Activated CD4-positive, alpha-beta memory T cell treated with anti-CD3 and anti-CD28 coated beads, Interleukin-2, amount 10 ng/mL, durations not matched to agents 7 days and 5 days (primary cell): ENCODE measurements around the gene TRERF1. TPM values are rescaled to one million over a fixed set of nuclear protein-coding genes. Genes with fewer than 3 reads are reported as not detected.

Experiments
- CTCF ChIA-PET: fragments of 350-600 bp; sonication (Branson Sonifier 250); formaldehyde crosslinking; loops from one replicate; lab custom pipeline; 2021; ENCODE audit warnings: antibody characterized with exemption, inconsistent platforms; lab: Charles Lee
- POLR2A ChIA-PET: fragments of 350-600 bp; sonication (Branson Sonifier 250); formaldehyde crosslinking; loops from one replicate; lab custom pipeline; 2021; ENCODE audit warnings: antibody characterized with exemption; lab: Charles Lee
- DNase-seq: peaks from one replicate; pipeline ENCODE4 v3.0.0-alpha.2; 2020
- H3K27ac Mint-ChIP-seq: one replicate; pipeline ENCODE4 v1.8.0; 2021; ENCODE audit warnings: mild to moderate bottlenecking, mixed read lengths
- H3K27me3 Mint-ChIP-seq: one replicate; pipeline ENCODE4 v1.8.0; 2021; ENCODE audit warnings: mixed read lengths
- H3K36me3 Mint-ChIP-seq: one replicate; pipeline ENCODE4 v1.8.0; 2021; ENCODE audit warnings: low read depth, mixed read lengths
- H3K4me1 Mint-ChIP-seq: one replicate; pipeline ENCODE4 v1.8.0; 2021; ENCODE audit warnings: mixed read lengths
- H3K4me3 Mint-ChIP-seq: one replicate; pipeline ENCODE4 v1.8.0; 2021; ENCODE audit warnings: mild to moderate bottlenecking, mixed read lengths
- H3K9me3 Mint-ChIP-seq: one replicate; pipeline ENCODE4 v1.8.0; 2021; ENCODE audit warnings: mixed read lengths
- total RNA-seq, 2 experiments: library from RNA; stranded (reverse); gene quantifications; one replicate each; pipeline ENCODE4 v1.2.3, GENCODE V29; 2021

TRERF1 gene
- total RNA-seq, 2 experiments from 2014 or later: 17.4 to 18.2 TPM

DNA sequence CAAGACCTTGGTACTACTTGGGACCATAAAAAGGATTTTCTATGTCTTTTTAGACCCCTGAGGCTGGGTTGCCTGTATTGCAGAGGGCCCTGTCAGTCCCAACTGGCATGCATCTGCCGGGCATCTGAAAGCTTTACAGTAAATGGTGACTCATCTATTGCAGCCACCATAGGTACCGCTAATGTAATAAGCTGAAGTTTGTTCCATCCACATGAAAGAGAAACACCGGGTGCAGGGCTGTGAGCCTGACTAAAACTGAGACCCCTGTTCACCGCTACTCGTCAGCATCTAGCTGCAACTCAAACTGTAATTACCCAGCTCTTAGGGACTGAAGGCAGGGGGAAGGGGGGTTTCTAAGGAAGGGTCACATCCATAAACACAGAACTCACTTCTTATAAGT lies 49.5 kb downstream of the TRERF1 start:
- Mint-ChIP-seq H3K27ac (peak overlapping the region; percentile 58), H3K4me1 (peaks cover 63% of the 10 kb centered on the region)
- POLR2A ChIA-PET: interaction anchor here (0.8 to 7.9 kb wide), 12 partner anchors 9 to 62 kb away, joined by 3 to 107 read pairs (median 4); no protein-coding TSS in a partner anchor

GRCh38 chr6:42401613-42401951 lies 50.1 kb downstream of the TRERF1 start:
- H3K4me3 Mint-ChIP-seq: no peak overlapping the region
- ChIA-PET CTCF (interaction anchor here (7.5 kb wide), 1 partner anchor 12 kb away, joined by 65 read pairs; no protein-coding TSS in a partner anchor), POLR2A (interaction anchor here (0.8 to 7.9 kb wide), 7 partner anchors 14 to 52 kb away, joined by 3 to 107 read pairs (median 3); no protein-coding TSS in a partner anchor)
- H3K27me3 Mint-ChIP-seq: no peaks in the 10 kb centered on the region
- peaks cover 57% of the 10 kb centered on the region for H3K4me1 Mint-ChIP-seq
- peak overlapping the region; percentile 8 for H3K27ac Mint-ChIP-seq
- H3K9me3 Mint-ChIP-seq: no peaks in the 10 kb centered on the region
- H3K36me3 Mint-ChIP-seq: peaks cover 14% of the 10 kb centered on the region
- peak; percentile 15 for DNase-seq

More for the DNA sequence above, 49.5 kb downstream of the TRERF1 start:
- H3K27me3 Mint-ChIP-seq: no peaks in the 10 kb centered on the region
- H3K36me3 Mint-ChIP-seq: peaks cover 17% of the 10 kb centered on the region
- peak overlapping the region; percentile 6 for H3K4me3 Mint-ChIP-seq
- H3K9me3 Mint-ChIP-seq: no peaks in the 10 kb centered on the region
- CTCF ChIA-PET: interaction anchor here (0.7 to 7.5 kb wide), 5 partner anchors 13 to 145 kb away, joined by 3 to 65 read pairs (median 5); no protein-coding TSS in a partner anchor
- peak; percentile 68 for DNase-seq

DNA sequence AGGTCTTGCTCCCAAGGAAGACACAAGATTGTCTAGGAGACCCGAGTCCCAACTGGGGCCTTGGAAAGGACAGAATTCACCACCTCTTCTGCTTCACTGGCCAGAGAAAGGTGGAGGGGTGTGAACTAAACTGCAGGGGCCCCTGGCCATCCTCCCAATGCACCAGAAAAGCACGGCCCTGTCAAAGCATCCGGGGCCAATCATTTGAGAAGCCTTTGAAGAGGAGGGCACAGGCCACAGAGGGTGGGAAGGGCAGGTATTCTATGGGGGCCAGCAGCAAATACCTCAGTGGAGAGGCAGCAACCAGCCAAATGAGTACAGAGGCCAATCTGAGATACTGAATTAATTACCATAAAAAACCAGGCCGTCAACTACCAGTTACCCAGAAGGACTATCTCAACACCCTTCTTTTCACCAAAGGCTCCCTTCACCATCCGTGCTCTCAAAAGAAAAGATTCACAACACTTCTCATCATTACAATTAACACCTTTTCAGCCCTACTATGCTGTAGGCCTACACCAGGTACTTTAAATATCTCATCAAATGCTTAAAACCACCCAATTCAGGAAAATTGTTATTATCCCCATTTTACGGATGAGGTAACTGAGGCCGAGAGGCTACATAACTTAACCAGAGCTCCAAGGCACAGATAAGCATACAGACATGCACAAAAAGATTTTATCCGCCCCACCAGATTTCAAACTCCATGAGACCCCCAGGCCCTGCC lies 50.7 kb downstream of the TRERF1 start:
- Mint-ChIP-seq H3K4me1 (peaks cover 52% of the 10 kb centered on the region), H3K36me3 (peaks cover 14% of the 10 kb centered on the region), H3K4me3 (no peak overlapping the region), H3K27ac (peak overlapping the region; percentile 8), H3K27me3 (no peaks in the 10 kb centered on the region), H3K9me3 (no peaks in the 10 kb centered on the region)
- POLR2A ChIA-PET: interaction anchor here (7.9 kb wide), 1 partner anchor 13 kb away, joined by 107 read pairs; no protein-coding TSS in a partner anchor
- DNase-seq: no peak
- CTCF ChIA-PET: interaction anchor here (7.5 kb wide), 1 partner anchor 12 kb away, joined by 65 read pairs; no protein-coding TSS in a partner anchor

GRCh38 chr6:42400061-42400760 lies 51.5 kb downstream of the TRERF1 start:
- Mint-ChIP-seq H3K27me3 (no peaks in the 10 kb centered on the region), H3K4me3 (no peak overlapping the region), H3K9me3 (no peaks in the 10 kb centered on the region), H3K36me3 (peaks cover 14% of the 10 kb centered on the region), H3K27ac (no peak overlapping the region), H3K4me1 (peaks cover 54% of the 10 kb centered on the region)
- DNase-seq: no peak
- CTCF ChIA-PET: interaction anchor here (1.7 kb wide), 1 partner anchor 147 kb away, joined by 7 read pairs; no protein-coding TSS in a partner anchor
- POLR2A ChIA-PET: interaction anchor here (1.2 to 7.9 kb wide), 2 partner anchors 13 to 52 kb away, joined by 5 to 107 read pairs; partner anchors contain the start of gene TRERF1

DNA sequence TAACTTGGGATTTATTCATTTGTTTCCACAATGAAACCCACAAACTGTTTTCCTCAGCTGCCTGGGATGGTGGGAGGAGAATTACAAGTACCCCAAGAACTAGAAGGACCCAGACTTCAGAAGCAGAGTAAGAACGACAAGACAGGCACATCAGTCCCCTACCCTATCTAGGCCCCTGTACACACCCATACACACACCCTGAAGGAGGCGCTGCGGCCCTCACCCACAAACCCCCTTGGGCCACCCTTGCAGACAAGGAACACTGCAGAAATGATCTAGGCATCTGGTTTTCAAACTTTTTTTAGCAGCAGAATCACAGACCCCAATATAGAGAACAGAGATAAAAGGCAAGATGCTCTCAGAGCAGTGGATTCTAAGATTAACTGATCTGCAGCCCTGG lies 55.0 kb downstream of the TRERF1 start:
- Mint-ChIP-seq H3K27ac (no peak overlapping the region), H3K4me3 (no peak overlapping the region), H3K36me3 (peaks cover 9% of the 10 kb centered on the region), H3K27me3 (no peaks in the 10 kb centered on the region), H3K4me1 (peaks cover 47% of the 10 kb centered on the region), H3K9me3 (no peaks in the 10 kb centered on the region)
- DNase-seq: no peak
- ChIA-PET CTCF (no interaction called here), POLR2A (no interaction called here)

DNA sequence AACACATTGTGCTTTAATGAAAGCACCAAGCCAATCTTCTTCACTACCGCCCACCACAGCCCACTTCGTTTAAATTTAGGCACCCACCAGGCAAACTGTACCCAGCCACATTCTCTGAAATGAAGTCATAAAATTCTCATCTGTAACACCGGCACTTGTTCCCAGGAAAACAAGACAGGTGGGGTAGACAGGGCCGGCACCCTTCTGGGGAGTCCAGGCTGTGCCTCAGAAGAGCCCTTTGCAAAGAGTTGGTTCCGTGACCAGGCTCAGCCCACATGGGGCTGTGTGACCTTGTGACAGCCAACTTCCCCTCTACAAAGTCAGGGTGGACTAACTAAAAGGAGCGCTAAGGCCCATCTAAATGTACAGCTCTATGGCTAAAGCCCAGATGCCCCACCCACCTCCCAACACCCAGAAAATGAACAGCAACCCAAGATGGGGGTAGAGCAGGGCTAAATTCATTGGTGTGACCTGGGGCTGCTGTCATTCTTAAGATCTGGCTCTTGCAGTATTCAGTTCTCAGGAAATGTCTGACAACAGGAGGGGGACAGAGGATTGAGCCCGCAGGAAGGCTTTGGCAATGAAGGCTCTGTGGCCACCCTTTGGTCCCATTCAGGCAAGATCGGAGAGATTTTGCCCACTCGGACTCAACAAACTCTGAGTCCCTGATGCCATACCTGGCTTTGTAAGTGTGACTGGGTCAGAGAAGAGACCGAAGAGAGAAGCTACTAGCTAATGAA lies 56.7 kb downstream of the TRERF1 start:
- ChIA-PET CTCF (no interaction called here), POLR2A (no interaction called here)
- Mint-ChIP-seq H3K9me3 (no peaks in the 10 kb centered on the region), H3K4me1 (peaks cover 54% of the 10 kb centered on the region), H3K36me3 (peaks cover 9% of the 10 kb centered on the region), H3K4me3 (no peak overlapping the region), H3K27ac (no peak overlapping the region), H3K27me3 (no peaks in the 10 kb centered on the region)
- DNase-seq: no peak

- H3K27me3 Mint-ChIP-seq: no peaks in the 10 kb centered on the region
- CTCF ChIA-PET: no interaction called here
Measured at GRCh38 chr6:42394151-42394550, 57.6 kb downstream of the TRERF1 start.

GRCh38 chr6:42393339-42393738 lies 58.4 kb downstream of the TRERF1 start:
- H3K27ac Mint-ChIP-seq: no peak overlapping the region
- no peaks in the 10 kb centered on the region for H3K9me3 Mint-ChIP-seq
- H3K4me3 Mint-ChIP-seq: no peak overlapping the region
- peaks cover 69% of the 10 kb centered on the region for H3K4me1 Mint-ChIP-seq
- no peaks in the 10 kb centered on the region for H3K27me3 Mint-ChIP-seq
- POLR2A ChIA-PET: interaction anchor here (6.7 kb wide), 1 partner anchor 59 kb away, joined by 52 read pairs; the partner anchor contains the start of gene TRERF1
- no peak for DNase-seq
- H3K36me3 Mint-ChIP-seq: peaks cover 14% of the 10 kb centered on the region
- CTCF ChIA-PET: no interaction called here

More at GRCh38 chr6:42394151-42394550, 57.6 kb downstream of the TRERF1 start:
- POLR2A ChIA-PET: no interaction called here
- H3K4me1 Mint-ChIP-seq: peaks cover 62% of the 10 kb centered on the region
- H3K4me3 Mint-ChIP-seq: peak overlapping the region; percentile 45
- H3K36me3 Mint-ChIP-seq: peaks cover 9% of the 10 kb centered on the region
- H3K9me3 Mint-ChIP-seq: no peaks in the 10 kb centered on the region
- DNase-seq: no peak
- H3K27ac Mint-ChIP-seq: peak overlapping the region; percentile 24

- peaks cover 15% of the 10 kb centered on the region for H3K36me3 Mint-ChIP-seq
- ChIA-PET CTCF (interaction anchor here (6.0 kb wide), 1 partner anchor 155 kb away, joined by 46 read pairs; no protein-coding TSS in a partner anchor), POLR2A (interaction anchor here (5.3 to 10.0 kb wide), 4 partner anchors 9 to 59 kb away, joined by 38 to 107 read pairs (median 60); partner anchors contain the start of gene TRERF1)
- H3K27ac Mint-ChIP-seq: no peak overlapping the region
- no peak overlapping the region for H3K4me3 Mint-ChIP-seq
- H3K27me3 Mint-ChIP-seq: no peaks in the 10 kb centered on the region
- H3K9me3 Mint-ChIP-seq: no peaks in the 10 kb centered on the region
- DNase-seq: no peak
- H3K4me1 Mint-ChIP-seq: peaks cover 74% of the 10 kb centered on the region
Measured at GRCh38 chr6:42392833-42393232, 58.9 kb downstream of the TRERF1 start.

GRCh38 chr6:42391441-42391840 lies 60.3 kb downstream of the TRERF1 start:
- no peak for DNase-seq
- H3K27ac Mint-ChIP-seq: peak overlapping the region; percentile 93
- ChIA-PET CTCF (interaction anchor here (1.2 to 6.2 kb wide), 6 partner anchors 13 to 173 kb away, joined by 3 to 65 read pairs (median 5); partner anchors contain the start of gene UBR2), POLR2A (interaction anchor here (1.0 to 10.0 kb wide), 12 partner anchors 9 to 101 kb away, joined by 3 to 107 read pairs (median 12); partner anchors contain the start of gene TRERF1)
- no peaks in the 10 kb centered on the region for H3K27me3 Mint-ChIP-seq
- no peaks in the 10 kb centered on the region for H3K9me3 Mint-ChIP-seq
- H3K4me3 Mint-ChIP-seq: no peak overlapping the region
- H3K4me1 Mint-ChIP-seq: peaks cover 85% of the 10 kb centered on the region
- H3K36me3 Mint-ChIP-seq: peaks cover 15% of the 10 kb centered on the region

GRCh38 chr6:42390228-42390934 lies 61.3 kb downstream of the TRERF1 start:
- Mint-ChIP-seq H3K27ac (peak overlapping the region; percentile 93), H3K27me3 (no peaks in the 10 kb centered on the region), H3K36me3 (peaks cover 15% of the 10 kb centered on the region), H3K4me1 (peaks cover 89% of the 10 kb centered on the region), H3K9me3 (no peaks in the 10 kb centered on the region), H3K4me3 (peak overlapping the region; percentile 60)
- ChIA-PET POLR2A (interaction anchor here (0.5 to 10.0 kb wide), 28 partner anchors 8 to 368 kb away, joined by 3 to 107 read pairs (median 4); partner anchors contain the start of genes TBCC and TRERF1), CTCF (interaction anchor here (0.6 to 6.2 kb wide), 20 partner anchors 9 to 469 kb away, joined by 3 to 65 read pairs (median 4); partner anchors contain the start of genes BYSL, MED20 and UBR2)
- DNase-seq: peak; percentile 62
